Tibial nerve (tissue), 3 donors: Measurements from ENCODE around the gene DGKD.
A peak's percentile ranks its signal among the peaks of the same experiment; 100 is the strongest.

Source experiments
- CTCF ChIP-seq, 5 experiments: fragments of 200-600 bp in 3 of 5; fragments of 450-650 bp in 2 of 5; sonication (generic) in 3 of 5; IDR thresholded peaks; one replicate each; pipeline ENCODE4 v1.5.1; 2016 to 2019; ENCODE audit warnings: antibody characterized with exemption in 5 of 5, mild to moderate bottlenecking in 3 of 5, moderate library complexity in 2 of 5
- POLR2A ChIP-seq, 2 donors: fragments of 450-650 bp; IDR thresholded peaks; one replicate each; pipeline ENCODE4 v1.6.1; 2017; ENCODE audit warnings: antibody characterized with exemption in 2 of 2, mild to moderate bottlenecking in 2 of 2, moderate library complexity in 2 of 2

GRCh38 chr2:233443511-233444183, 89.4 kb downstream of the DGKD start:
- TF ChIP-seq CTCF (IDR thresholded peaks at IDR 0.05) (peak; percentile 56 to 80 (median 63)), POLR2A (IDR thresholded peaks at IDR 0.05) (no peak)
